Effector memory CD4-positive, alpha-beta T cell (primary cell): Measurements from ENCODE around the gene DDR2.

Source experiments
- DNase-seq, 3 donors: peaks; one replicate each; pipeline ENCODE4 v3.0.0-alpha.2; 2020
- H3K27ac ChIP-seq: 2 replicates; pipeline ENCODE4 v1.7.0; 2013; ENCODE audit warnings: mild to moderate bottlenecking, low read length, moderate library complexity; ENCODE audit not compliant: insufficient read depth, poor library complexity, severe bottlenecking
- H3K27me3 ChIP-seq: replicated peaks from 2 replicates; pipeline ENCODE4 v1.7.0; 2013; ENCODE audit warnings: mild to moderate bottlenecking, low read length; ENCODE audit not compliant: insufficient read depth, control insufficient read depth, poor library complexity, severe bottlenecking
- H3K36me3 ChIP-seq: 2 replicates; pipeline ENCODE4 v1.7.0; 2013; ENCODE audit warnings: mild to moderate bottlenecking, low read length, moderate library complexity; ENCODE audit not compliant: control insufficient read depth, insufficient read depth
- H3K4me1 ChIP-seq: 2 replicates; pipeline ENCODE4 v1.7.0; 2013; ENCODE audit warnings: low read length, mild to moderate bottlenecking; ENCODE audit not compliant: control insufficient read depth, insufficient read depth, poor library complexity, severe bottlenecking
- H3K4me3 ChIP-seq: 2 replicates; pipeline ENCODE4 v1.7.0; 2013; ENCODE audit warnings: low read length, low read depth, mild to moderate bottlenecking; ENCODE audit not compliant: insufficient read depth, poor library complexity, severe bottlenecking
- H3K9me3 ChIP-seq: 2 replicates; pipeline ENCODE4 v1.7.0; 2013; ENCODE audit warnings: mild to moderate bottlenecking, low read length, moderate library complexity; ENCODE audit not compliant: control insufficient read depth

Gene DDR2

DNA sequence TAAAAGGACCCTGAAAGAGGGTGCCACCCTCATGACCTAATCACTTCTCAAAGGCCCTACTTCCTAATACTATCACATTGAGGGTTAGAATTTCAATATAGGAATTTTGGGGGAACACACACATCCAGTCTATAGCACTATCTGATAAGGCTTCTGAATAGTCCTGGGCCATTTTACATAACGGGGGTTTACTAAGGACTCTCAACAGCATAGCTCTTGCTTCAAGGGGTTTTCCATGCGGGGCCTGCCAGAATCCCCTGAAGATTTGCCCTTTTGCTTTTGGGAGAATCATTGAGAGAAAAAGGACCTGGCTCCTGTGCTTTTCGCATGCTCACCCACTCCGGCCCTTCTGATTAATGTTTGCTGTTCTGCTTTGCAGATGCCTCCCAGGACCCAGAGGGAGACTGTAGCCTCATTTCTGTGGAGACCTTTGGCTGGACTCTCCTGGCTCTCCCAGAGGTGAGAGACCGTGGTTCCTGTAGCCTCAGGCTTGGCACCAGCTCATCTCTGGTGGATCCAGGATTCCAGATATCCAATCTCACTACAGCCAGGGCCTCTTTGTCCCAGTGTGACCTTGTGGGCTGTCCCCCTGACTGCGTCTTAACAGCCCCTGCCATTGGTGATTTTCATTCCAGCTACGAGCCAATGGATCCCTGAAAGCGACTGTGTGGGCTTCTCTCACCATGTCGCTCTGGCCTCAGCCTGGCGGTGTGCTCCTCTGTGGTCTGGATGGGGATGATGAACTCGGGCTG, 72.6 kb downstream of the DDR2 start:
- Histone ChIP-seq H3K4me3 (no peak overlapping the region), H3K27ac (no peak overlapping the region), H3K9me3 (no peaks in the 10 kb centered on the region), H3K36me3 (no peaks in the 10 kb centered on the region), H3K4me1 (no peaks in the 10 kb centered on the region), H3K27me3 (no peaks in the 10 kb centered on the region)
- DNase-seq = no peak

DNA sequence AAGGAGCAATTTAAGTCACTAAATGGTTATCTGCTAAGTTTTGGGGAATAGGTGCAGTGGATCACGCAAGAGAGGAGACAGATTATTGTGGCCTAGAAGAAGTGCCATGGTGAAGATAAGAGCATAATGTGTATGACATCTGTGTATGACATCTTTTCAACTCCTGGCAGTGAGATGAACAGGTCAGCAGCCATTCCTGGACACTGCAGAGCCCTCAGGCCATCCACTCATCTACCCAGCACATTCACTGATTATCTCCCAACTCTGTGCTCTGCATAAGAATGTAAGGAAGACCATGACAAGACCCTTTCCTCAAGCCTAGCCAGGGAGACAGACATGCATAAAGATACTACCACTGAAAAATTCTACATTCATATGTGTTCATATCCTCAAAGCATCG, 73.7 kb downstream of the DDR2 start:
- Histone ChIP-seq H3K9me3 (no peaks in the 10 kb centered on the region), H3K27ac (no peak overlapping the region), H3K4me1 (no peaks in the 10 kb centered on the region), H3K36me3 (no peaks in the 10 kb centered on the region), H3K4me3 (no peak overlapping the region), H3K27me3 (no peaks in the 10 kb centered on the region)
- DNase-seq = no peak

DNA sequence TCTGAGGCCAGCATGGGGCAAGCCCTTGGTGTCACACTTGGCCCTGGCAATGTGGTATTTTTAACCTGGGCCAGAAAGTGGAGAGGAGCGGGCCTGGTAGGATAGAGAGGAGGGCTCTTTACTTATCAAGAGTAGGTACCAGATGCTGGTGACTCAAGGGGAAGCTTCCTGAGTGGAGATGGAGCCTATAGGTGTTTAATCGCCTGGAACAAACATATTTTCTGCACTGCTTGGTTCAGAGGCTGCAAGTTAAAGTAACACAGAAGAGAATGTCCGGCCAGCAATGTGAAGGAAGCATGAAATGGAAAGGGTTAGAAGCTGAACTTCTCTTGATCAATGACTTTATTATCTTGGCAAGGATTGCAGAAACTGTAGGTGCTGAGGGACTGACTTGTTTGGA, 74.3 kb downstream of the DDR2 start:
- no peaks in the 10 kb centered on the region for H3K27me3 ChIP-seq
- no peaks in the 10 kb centered on the region for H3K9me3 ChIP-seq
- H3K4me3 ChIP-seq = no peak overlapping the region
- no peaks in the 10 kb centered on the region for H3K36me3 ChIP-seq
- DNase-seq = no peak
- H3K4me1 ChIP-seq = no peaks in the 10 kb centered on the region
- H3K27ac ChIP-seq = no peak overlapping the region

DNA sequence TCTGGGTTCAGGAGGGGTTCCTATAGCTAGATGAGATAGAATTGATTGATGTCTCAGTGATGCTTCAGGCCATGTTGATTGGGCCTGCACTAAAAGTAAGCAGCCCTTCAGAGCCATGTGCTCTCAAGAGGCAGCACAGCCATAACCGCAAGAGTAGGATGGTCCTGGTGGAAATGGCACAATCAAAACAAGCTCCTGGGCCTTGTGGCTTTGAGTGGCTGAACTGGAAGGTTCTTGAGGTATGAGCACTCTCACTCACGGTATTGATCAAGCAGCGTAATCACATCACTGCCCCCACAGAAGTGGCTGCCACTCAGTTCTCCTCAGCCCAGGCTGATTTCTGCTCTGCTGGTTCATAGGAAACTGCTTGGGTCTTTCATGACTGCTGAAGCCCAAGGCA, 76.0 kb downstream of the DDR2 start:
- no peak overlapping the region for H3K4me3 ChIP-seq
- H3K4me1 ChIP-seq = no peaks in the 10 kb centered on the region
- no peaks in the 10 kb centered on the region for H3K36me3 ChIP-seq
- H3K9me3 ChIP-seq = no peaks in the 10 kb centered on the region
- no peak for DNase-seq
- no peaks in the 10 kb centered on the region for H3K27me3 ChIP-seq
- H3K27ac ChIP-seq = no peak overlapping the region

DNA sequence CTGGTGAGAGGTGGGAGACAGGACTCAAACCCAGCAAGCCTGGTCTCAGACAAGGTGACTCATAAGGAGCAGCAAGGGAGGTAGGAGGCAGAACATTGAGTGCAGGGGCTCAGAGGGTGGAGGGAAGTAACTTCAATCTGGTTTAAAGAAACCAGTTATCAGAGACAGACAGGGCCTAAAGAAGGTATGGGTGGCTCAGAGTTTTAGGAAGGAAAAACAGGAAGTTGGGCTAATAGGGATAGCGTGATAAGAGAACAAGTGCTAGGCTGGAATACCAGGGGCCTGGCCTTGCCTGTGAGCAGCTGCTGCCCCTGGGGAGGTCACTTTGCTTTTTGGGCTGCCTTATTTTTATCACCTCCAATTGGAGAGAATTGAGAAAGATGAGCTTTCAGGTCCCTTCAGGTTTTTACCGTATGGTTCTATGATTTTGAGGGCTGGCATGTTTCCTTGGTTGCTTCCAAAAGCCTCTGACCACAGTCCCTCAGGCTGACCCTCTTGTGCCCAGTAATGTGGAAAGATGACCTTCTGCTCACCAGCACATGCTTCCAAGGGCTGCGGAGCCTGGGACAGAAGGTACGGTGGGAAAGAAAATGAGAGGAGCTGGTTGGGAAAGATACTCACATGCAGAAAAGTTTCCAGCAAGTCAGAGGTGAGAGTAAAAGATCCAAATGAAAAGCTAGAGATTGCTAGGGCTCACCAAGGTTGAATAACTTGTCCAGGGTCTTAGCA, 77.0 kb downstream of the DDR2 start:
- no peaks in the 10 kb centered on the region for H3K4me1 ChIP-seq
- H3K27ac ChIP-seq = no peak overlapping the region
- no peaks in the 10 kb centered on the region for H3K9me3 ChIP-seq
- no peak overlapping the region for H3K4me3 ChIP-seq
- DNase-seq = no peak
- no peaks in the 10 kb centered on the region for H3K27me3 ChIP-seq
- no peaks in the 10 kb centered on the region for H3K36me3 ChIP-seq

DNA sequence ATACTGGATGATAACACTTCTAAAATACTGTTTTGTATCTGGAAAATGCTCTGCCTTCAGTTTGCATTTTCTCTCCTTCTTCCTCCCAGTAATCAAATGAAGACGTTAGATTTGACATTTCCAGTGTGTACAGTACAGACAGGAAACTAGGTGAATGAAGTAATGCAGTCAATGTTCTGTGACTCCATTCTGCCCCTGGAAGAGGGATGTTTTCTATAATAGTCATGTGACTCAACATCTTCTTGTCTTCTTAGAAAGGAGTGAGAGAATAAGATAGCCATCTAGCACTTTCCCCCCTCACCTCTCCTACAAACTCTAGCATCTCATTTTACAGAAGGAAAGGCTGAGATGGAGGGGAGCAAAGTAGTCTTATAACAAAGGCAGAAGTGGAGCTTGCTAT, 77.6 kb downstream of the DDR2 start:
- no peaks in the 10 kb centered on the region for H3K27me3 ChIP-seq
- no peaks in the 10 kb centered on the region for H3K9me3 ChIP-seq
- no peak overlapping the region for H3K27ac ChIP-seq
- H3K36me3 ChIP-seq = no peaks in the 10 kb centered on the region
- H3K4me3 ChIP-seq = no peak overlapping the region
- H3K4me1 ChIP-seq = no peaks in the 10 kb centered on the region
- DNase-seq = no peak

DNA sequence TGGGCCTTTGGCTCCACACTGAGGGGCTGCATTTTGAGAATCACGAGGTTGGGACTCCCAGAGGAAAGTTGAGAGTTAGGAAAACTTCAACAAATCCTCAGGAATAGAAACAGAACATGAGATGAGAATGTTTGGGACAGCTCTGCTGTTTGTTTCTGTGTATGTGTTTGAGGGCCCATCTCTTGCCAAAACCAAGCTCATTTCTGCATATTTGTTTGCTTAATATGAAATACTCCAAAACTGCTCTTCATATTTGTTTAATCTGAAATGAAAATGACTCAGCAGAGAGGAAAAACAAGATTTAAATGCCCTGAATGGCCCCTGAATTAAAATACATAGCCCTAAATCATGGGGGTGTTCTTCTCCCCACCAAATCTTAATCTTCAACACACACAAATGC, 78.1 kb downstream of the DDR2 start:
- no peak for DNase-seq
- Histone ChIP-seq H3K27me3 (no peaks in the 10 kb centered on the region), H3K9me3 (no peaks in the 10 kb centered on the region), H3K4me3 (no peak overlapping the region), H3K4me1 (no peaks in the 10 kb centered on the region), H3K27ac (no peak overlapping the region), H3K36me3 (no peaks in the 10 kb centered on the region)

DNA sequence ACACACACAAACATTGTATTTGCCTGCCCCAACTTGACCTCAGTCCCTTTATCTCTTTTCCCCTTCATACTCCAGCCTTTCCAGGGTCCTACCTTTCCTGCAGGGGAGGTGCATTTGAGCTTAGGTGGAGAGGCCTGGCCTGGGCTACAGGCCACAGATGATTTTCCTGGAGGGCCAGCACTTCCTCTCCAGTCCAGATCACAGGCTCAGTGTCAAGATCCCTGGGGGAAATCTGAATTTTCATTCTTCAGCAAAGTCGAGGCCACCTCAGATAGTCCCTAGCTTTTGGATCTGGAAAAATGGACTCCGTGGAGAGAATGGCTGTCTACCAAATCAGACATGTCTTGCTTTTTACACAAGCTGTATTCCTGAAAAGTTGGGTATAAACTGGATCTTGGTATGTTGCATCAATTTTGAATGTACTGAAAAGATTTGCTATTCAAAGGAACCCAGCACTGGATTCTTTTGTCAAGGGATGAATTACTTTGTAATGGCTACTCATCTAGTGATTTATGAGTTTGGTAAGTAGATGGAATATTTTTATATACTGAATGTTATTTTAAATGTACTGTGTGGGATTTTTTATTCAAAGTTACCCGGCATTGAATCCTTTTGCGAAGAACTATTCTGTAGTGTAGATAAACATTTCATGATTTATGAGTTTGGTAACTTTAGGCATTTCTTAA, 78.7 kb downstream of the DDR2 start:
- DNase-seq = no peak
- H3K27ac ChIP-seq = no peak overlapping the region

DNA sequence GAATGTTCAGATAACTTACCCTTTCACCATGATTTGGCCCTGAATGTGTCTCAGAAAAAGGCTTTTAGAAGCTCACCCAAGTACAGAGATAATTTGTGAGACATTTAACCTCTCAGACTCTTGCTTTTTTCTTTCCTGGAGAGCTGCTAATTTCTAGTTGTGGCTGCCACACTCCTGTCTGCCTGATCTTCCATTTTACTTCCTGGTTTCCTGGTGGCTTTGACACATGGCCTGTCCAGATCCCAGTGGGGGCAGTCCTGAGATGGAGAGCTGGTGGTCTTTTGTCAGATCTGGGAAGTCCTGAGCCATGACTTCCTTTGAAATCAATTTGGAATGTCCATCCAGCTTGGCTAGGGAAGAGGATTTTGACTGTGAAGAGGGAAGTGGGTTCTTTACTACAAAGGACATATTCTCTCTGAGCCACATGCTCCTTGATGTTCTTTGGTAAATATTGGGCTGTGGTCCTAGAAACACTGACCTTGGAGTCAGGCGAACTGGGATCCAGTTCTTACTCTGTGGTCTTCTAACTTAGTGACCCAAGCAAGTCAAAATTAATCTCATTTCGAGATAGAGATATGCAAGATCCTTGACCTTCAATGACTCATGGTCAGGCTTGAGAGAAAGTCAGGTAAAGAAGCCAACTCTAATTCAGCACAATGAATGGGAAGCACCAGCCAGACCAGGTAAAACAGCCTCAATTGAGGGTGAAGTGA, 80.2 kb downstream of the DDR2 start:
- Histone ChIP-seq H3K4me1 (no peaks in the 10 kb centered on the region), H3K36me3 (no peaks in the 10 kb centered on the region), H3K27me3 (no peaks in the 10 kb centered on the region), H3K4me3 (no peak overlapping the region), H3K27ac (no peak overlapping the region), H3K9me3 (no peaks in the 10 kb centered on the region)
- DNase-seq = no peak

More for the DNA sequence above, 78.7 kb downstream of the DDR2 start:
- Histone ChIP-seq H3K36me3 (no peaks in the 10 kb centered on the region), H3K4me1 (no peaks in the 10 kb centered on the region), H3K4me3 (no peak overlapping the region), H3K9me3 (no peaks in the 10 kb centered on the region), H3K27me3 (no peaks in the 10 kb centered on the region)
